NOMO-1 treated with dmso at 0.1 percent for 144 hours (cell line): ENCODE measurements around the gene VPREB3.

Experiments used
- DNase-seq: peaks from one replicate; lab custom pipeline; 2025; ENCODE audit not compliant: unreplicated experiment; lab: John Stamatoyannopoulos, UW

VPREB3 gene

DNA sequence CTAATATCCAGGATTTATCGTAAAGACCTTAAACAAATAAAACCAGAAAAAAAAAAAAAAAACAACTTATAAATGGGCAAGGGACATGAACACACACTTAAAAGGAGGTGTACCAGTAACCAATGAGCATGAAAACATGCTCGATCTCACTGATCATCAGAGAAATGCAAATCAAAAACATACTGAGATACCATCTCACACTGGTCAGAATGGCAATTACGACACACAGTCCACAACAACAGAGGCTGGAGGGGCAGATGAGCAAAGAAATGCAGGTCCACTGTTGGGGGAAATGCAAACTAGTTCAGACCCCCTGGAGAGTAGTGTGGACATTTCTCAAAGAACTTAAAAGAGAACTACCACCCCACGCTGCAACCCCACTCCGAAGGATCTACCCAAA is 50.2 kb downstream of the VPREB3 start:
- no peak for DNase-seq
